ENCODE results near the gene ENOX2. TPM values are rescaled to one million over a fixed set of nuclear protein-coding genes. Genes with fewer than 3 reads are reported as not detected.

Gene ENOX2
- total and polyA plus RNA-seq, 2 of the 13 experiments (the other 11 are each of a cell fraction or from before 2014, with no cell fraction given), result 5.9 to 8.5 TPM

DNA sequence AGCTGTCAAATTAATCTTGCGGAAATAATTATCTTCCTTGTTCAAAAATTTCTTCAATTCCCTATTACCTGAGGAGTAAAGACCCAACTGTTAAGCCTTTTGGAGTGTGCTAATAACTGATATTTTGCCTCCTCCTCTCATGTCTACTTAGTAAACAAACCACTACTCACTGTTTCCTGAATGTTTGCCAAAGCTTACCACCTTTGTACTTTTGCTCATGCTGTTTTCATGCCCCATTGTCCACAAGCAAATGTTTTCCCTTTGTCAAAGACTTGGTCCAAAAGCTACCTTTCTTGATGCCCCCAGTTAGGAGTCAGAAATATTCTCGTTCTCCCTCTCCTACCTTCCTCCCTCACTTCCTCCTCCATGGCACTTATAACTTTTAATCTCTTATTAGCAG lies 226.1 kb downstream of the ENOX2 start (continued):
- TF ChIP-seq HNF4G (IDR thresholded peaks at IDR 0.05; ENCODE audit: borderline replicate concordance, low read depth, low read length), result peak; percentile 47; the same call in 1 of the 2 replicates
- TF ChIP-seq HNF4G (CRISPR knock-in tag; IDR thresholded peaks at IDR 0.05; ENCODE audit: borderline replicate concordance, low read depth), result no peak; the same call in 1 of the 2 replicates
- peak in 1 of 2 experiments; percentile 57; a peak in 2 of 4 replicates for TF ChIP-seq EP300 (IDR thresholded peaks at IDR 0.05; ENCODE audit: low read depth in 2 of 2, low read length in 2 of 2)
- no peak for TF ChIP-seq EP300 (CRISPR knock-in tag; IDR thresholded peaks at IDR 0.05; ENCODE audit: borderline replicate concordance)
- TF ChIP-seq, protein P1, sequence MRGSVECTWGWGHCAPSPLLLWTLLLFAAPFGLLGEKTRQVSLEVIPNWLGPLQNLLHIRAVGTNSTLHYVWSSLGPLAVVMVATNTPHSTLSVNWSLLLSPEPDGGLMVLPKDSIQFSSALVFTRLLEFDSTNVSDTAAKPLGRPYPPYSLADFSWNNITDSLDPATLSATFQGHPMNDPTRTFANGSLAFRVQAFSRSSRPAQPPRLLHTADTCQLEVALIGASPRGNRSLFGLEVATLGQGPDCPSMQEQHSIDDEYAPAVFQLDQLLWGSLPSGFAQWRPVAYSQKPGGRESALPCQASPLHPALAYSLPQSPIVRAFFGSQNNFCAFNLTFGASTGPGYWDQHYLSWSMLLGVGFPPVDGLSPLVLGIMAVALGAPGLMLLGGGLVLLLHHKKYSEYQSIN (CRISPR knock-in tag; IDR thresholded peaks at IDR 0.05; ENCODE audit: borderline replicate concordance), result no peak
- TF ChIP-seq ZNF614 (CRISPR knock-in tag; IDR thresholded peaks at IDR 0.05; ENCODE audit: borderline replicate concordance), result peak; percentile 61; the same call in 1 of the 2 replicates
- TF ChIP-seq, protein P2, sequence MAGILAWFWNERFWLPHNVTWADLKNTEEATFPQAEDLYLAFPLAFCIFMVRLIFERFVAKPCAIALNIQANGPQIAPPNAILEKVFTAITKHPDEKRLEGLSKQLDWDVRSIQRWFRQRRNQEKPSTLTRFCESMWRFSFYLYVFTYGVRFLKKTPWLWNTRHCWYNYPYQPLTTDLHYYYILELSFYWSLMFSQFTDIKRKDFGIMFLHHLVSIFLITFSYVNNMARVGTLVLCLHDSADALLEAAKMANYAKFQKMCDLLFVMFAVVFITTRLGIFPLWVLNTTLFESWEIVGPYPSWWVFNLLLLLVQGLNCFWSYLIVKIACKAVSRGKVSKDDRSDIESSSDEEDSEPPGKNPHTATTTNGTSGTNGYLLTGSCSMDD (CRISPR knock-in tag; IDR thresholded peaks at IDR 0.05), result no peak
- no peak for TF ChIP-seq ZNF550 (CRISPR knock-in tag; IDR thresholded peaks at IDR 0.05; ENCODE audit: borderline replicate concordance)
- peak; percentile 29; the same call in 1 of the 2 replicates for TF ChIP-seq TBX2 (CRISPR knock-in tag; IDR thresholded peaks at IDR 0.05; ENCODE audit: borderline replicate concordance)
- peak; percentile 77 for TF ChIP-seq GATAD2A (CRISPR knock-in tag; IDR thresholded peaks at IDR 0.05)
- TF ChIP-seq TEAD3 (CRISPR knock-in tag; optimal IDR thresholded peaks at IDR 0.05; ENCODE audit: borderline replicate concordance), result peak; percentile 36
- TF ChIP-seq SAP130 (CRISPR knock-in tag; IDR thresholded peaks at IDR 0.05; ENCODE audit: low read depth), result peak; percentile 53
- no peak for TF ChIP-seq DPF2 (CRISPR knock-in tag; IDR thresholded peaks at IDR 0.05; ENCODE audit: borderline replicate concordance, low read depth)
- peak; percentile 28; the same call in 1 of the 2 replicates for TF ChIP-seq RARA (CRISPR knock-in tag; IDR thresholded peaks at IDR 0.05)
- TF ChIP-seq SALL1 (CRISPR knock-in tag; IDR thresholded peaks at IDR 0.05), result peak; percentile 55; the same call in 1 of the 2 replicates
- TF ChIP-seq FOXA1 (IDR thresholded peaks at IDR 0.05), result no peak
- peak; percentile 63 for TF ChIP-seq FOXA1 (CRISPR knock-in tag; IDR thresholded peaks at IDR 0.05)
- TF ChIP-seq MIXL1 (CRISPR knock-in tag; IDR thresholded peaks at IDR 0.05), result 0 out of 2 replicates have a peak, but pooled peaks have one; percentile 35
- TF ChIP-seq SIX4 (CRISPR knock-in tag; IDR thresholded peaks at IDR 0.05), result no peak
- TF ChIP-seq, protein P3, sequence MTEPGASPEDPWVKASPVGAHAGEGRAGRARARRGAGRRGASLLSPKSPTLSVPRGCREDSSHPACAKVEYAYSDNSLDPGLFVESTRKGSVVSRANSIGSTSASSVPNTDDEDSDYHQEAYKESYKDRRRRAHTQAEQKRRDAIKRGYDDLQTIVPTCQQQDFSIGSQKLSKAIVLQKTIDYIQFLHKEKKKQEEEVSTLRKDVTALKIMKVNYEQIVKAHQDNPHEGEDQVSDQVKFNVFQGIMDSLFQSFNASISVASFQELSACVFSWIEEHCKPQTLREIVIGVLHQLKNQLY (CRISPR knock-in tag; IDR thresholded peaks at IDR 0.05), result peak; percentile 56; the same call in 1 of the 2 replicates
- peak; percentile 27; the same call in 1 of the 2 replicates for TF ChIP-seq HMG20A (CRISPR knock-in tag; IDR thresholded peaks at IDR 0.05; ENCODE audit: borderline replicate concordance)
- TF ChIP-seq HDAC2 (CRISPR knock-in tag; IDR thresholded peaks at IDR 0.05), result peak; percentile 38; the same call in 1 of the 2 replicates
- TF ChIP-seq JUN (CRISPR knock-in tag; IDR thresholded peaks at IDR 0.05), result no peak
- TF ChIP-seq FOSL2 (CRISPR knock-in tag; IDR thresholded peaks at IDR 0.05), result peak; percentile 40; the same call in 1 of the 2 replicates
- TF ChIP-seq, protein P4, sequence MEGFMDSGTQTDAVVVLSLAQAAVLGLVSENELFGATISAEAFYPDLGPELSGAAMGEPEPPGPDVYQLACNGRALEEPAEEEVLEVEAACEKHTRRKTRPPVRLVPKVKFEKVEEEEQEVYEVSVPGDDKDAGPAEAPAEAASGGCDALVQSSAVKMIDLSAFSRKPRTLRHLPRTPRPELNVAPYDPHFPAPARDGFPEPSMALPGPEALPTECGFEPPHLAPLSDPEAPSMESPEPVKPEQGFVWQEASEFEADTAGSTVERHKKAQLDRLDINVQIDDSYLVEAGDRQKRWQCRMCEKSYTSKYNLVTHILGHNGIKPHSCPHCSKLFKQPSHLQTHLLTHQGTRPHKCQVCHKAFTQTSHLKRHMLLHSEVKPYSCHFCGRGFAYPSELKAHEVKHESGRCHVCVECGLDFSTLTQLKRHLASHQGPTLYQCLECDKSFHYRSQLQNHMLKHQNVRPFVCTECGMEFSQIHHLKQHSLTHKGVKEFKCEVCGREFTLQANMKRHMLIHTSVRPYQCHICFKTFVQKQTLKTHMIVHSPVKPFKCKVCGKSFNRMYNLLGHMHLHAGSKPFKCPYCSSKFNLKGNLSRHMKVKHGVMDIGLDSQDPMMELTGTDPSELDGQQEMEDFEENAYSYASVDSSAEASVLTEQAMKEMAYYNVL (CRISPR knock-in tag; IDR thresholded peaks at IDR 0.05; ENCODE audit: borderline replicate concordance), result peak; percentile 68; the same call in 1 of the 2 replicates
- peak; percentile 24; the same call in 1 of the 2 replicates for TF ChIP-seq NCOR1 (IDR thresholded peaks at IDR 0.05; ENCODE audit: borderline replicate concordance, low read length)

Measured in HepG2 (cell line).